ENCODE results near the gene CAPN9.
"Not testable (repeated sequence)": the region's sequence is repeated elsewhere in the genome, so short reads cannot be mapped to it uniquely, and the experiment has no call there.

Gene CAPN9

DNA sequence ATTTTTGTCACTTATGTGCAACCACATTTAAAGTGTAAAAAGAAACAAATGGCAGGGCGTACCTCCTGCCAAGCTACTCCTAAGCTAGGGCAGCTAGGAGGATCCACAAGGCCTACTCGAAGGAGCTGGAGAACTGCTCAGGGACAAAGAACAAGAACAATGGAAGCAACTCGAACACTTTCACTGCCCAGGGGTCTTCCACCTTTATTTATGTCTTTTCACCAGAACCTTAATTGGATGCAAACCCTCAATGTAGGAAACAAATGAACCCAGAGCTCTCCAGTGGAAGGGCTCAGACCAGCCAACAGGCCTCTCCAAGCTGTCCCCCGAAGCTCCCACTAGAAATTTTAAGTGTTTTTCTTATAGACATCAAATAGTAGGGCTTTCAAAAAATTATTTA, 81.2 kb downstream of the CAPN9 start:
- DNase-seq (ENCODE audit: insufficient read length, low spot score) (no peak), FAIRE-seq (no peak)
- no peak for TF ChIP-seq POLR2A (IDR thresholded peaks at IDR 0.05; ENCODE audit: low read depth, low read length)

- no peak for FAIRE-seq
Observed at GRCh38 chr1:230831771-230832170, 84.6 kb downstream of the CAPN9 start.

GRCh38 chr1:230832476-230832875, 85.3 kb downstream of the CAPN9 start:
- TF ChIP-seq POLR2A (IDR thresholded peaks at IDR 0.05; ENCODE audit: low read depth, low read length) = no peak
- DNase-seq (ENCODE audit: insufficient read length, low spot score) = no peak
- no peak for FAIRE-seq

More at GRCh38 chr1:230831771-230832170, 84.6 kb downstream of the CAPN9 start:
- TF ChIP-seq POLR2A (IDR thresholded peaks at IDR 0.05; ENCODE audit: low read depth, low read length) = no peak
- no peak for DNase-seq (ENCODE audit: insufficient read length, low spot score)

DNA sequence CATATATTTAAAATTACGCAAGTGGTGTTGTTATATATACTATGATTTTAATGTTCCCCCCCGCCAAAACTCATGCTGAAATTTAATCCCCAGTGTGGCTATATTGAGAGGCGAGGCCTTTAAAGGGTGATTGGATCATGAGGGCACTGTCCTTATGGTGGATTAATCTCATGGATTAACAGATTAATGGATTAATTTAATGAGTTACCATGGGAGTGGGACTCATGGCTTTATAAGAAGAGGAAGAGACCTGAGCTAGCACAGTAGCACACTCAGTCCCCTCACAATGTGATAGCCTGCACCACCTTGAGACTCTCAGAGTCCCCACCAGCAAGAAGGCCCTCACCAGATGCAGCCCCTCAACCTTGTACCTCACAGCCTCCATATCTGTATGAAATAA, 86.3 kb downstream of the CAPN9 start:
- TF ChIP-seq POLR2A (IDR thresholded peaks at IDR 0.05; ENCODE audit: low read depth, low read length) = no peak
- DNase-seq (ENCODE audit: insufficient read length, low spot score) (no peak), FAIRE-seq (no peak)

DNA sequence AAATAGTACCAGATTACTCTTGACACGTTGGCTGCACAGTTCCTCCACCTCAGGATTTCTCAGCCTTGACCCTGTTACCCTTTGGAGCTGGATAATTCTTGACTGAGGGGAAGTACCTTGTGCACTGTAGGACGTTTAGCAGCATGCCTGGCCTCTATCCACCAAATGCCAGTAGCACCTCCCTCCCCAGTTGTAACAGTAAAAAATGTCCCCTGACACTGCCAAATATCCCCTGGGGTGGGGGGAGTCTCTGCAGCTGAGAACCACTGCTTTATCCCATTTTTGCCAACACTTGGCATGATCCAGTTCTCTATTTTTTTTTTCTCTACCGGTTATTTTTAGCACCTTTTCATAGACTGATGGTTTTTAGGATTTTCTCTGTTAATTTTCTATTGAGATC, 87.1 kb downstream of the CAPN9 start:
- no peak for FAIRE-seq
- no peak for DNase-seq (ENCODE audit: insufficient read length, low spot score)
- TF ChIP-seq POLR2A (IDR thresholded peaks at IDR 0.05; ENCODE audit: low read depth, low read length) = no peak

GRCh38 chr1:230836347-230836746, 89.2 kb downstream of the CAPN9 start:
- TF ChIP-seq POLR2A (IDR thresholded peaks at IDR 0.05; ENCODE audit: low read depth, low read length) = no peak
- no peak for DNase-seq (ENCODE audit: insufficient read length, low spot score)
- no peak for FAIRE-seq

DNA sequence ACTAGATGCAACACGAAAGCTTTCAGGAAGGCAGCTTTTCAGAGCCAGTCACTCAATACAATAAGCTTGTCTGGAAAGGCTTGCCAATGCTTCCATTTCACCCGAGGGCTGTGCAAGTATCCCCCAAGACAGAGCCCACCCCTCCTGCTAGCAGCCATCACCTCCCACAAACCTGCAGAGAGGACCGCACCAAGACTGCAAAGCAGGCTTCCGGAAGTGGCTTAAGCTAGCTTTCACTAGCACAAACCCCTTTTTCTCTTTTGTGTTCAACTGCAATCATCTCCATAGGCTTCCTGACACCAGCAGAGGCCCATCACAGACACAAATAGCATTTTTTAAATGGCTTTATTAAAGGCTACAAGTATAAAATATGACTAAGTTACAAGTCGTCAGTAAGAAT, 89.6 kb downstream of the CAPN9 start:
- no peak for FAIRE-seq
- DNase-seq (ENCODE audit: insufficient read length, low spot score) = no peak
- no peak for TF ChIP-seq POLR2A (IDR thresholded peaks at IDR 0.05; ENCODE audit: low read depth, low read length)

DNA sequence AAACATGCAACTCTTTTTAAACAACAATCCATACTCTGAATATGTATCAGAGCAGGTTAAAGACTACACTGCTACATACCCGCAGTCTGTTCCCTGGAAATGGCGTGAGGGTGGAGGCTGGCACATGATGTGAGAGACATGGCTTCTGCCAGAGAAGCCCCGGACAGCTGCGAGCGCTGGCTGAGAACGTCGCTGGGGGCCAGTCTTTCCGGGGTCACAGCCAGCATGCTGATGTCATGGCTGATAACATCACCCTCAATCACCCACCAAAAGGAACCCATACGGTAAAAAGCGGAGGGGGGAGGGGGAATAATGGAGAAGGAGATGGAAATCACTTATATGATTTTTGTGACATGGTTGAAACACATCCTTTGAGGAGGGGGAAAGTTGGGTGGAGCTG, 92.0 kb downstream of the CAPN9 start:
- no peak for TF ChIP-seq POLR2A (IDR thresholded peaks at IDR 0.05; ENCODE audit: low read depth, low read length)
- no peak for FAIRE-seq
- no peak for DNase-seq (ENCODE audit: insufficient read length, low spot score)

DNA sequence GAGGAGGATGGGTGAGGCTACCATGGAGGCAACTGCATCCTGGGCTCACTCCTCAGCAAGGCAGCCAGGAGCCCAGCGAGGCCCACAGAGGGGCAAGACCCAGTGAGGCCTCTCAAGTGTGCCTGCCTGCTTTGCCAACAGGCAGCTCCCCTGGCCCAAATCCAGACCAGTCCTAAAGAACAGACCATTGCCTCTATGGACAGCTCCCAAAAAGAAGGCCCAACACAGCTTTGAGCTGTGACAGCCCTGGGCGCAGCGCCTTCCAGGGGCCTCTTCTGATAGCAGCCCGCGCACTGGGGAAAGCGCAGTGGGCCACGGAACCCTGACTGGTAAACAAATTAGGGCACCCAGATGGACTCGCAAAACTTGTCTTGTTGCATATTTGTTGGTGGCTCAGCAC, 95.6 kb downstream of the CAPN9 start:
- no peak for FAIRE-seq
- TF ChIP-seq POLR2A (IDR thresholded peaks at IDR 0.05; ENCODE audit: low read depth, low read length) = no peak
- DNase-seq (ENCODE audit: insufficient read length, low spot score) = no peak

- no peak for TF ChIP-seq POLR2A (IDR thresholded peaks at IDR 0.05; ENCODE audit: low read depth, low read length)
- DNase-seq (ENCODE audit: insufficient read length, low spot score) (no peak), FAIRE-seq (no peak)
Observed at GRCh38 chr1:230843503-230844309, 96.5 kb downstream of the CAPN9 start.

DNA sequence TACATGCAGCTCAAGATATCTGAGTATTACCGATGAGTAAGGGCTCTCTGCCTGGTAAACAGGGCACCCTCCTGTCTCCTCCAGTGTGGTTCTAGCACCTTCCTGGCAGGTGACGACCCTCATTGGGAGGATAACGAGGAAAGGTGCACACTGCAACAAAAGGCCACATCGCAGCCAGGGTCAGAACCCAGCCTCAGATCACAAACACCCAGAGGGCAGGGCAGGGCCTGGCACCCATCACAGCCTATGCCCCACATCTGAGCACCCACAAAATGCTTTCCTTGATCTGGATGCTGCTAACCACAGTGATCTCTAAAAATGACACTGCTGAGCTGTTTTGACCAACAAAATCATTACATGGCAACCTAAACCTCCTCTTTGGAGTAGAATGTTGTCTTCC, 97.4 kb downstream of the CAPN9 start:
- FAIRE-seq = no peak
- DNase-seq (ENCODE audit: insufficient read length, low spot score) = no peak
- TF ChIP-seq POLR2A (IDR thresholded peaks at IDR 0.05; ENCODE audit: low read depth, low read length) = no peak

GRCh38 chr1:230845184-230845583, 98.0 kb downstream of the CAPN9 start:
- FAIRE-seq; DNase-seq (ENCODE audit: insufficient read length, low spot score): not testable (repeated sequence)

DNA sequence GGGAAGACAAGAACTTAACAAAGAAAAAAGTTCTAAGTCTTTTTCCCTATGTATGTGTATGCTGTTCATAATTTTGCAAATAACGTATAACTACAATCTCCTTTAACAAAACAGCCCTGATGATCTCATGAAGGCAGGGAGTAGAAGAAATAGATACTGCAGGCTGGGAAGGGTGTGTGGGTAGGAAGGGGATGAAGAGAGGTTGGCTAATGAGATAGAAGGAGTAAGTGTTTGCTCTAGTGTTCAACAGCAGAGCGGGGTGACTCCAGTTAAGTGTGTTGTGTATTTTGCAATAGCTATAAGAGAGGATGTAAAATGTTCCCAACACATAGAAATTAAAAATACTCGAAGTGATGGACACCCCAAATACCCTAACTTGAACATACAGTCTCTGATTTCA, 101.0 kb downstream of the CAPN9 start:
- DNase-seq (ENCODE audit: insufficient read length, low spot score) = no peak
- no peak for FAIRE-seq

GRCh38 chr1:230849451-230850224, 102.5 kb downstream of the CAPN9 start:
- no peak for FAIRE-seq
- DNase-seq (ENCODE audit: insufficient read length, low spot score) = peak; percentile 69
- TF ChIP-seq POLR2A (IDR thresholded peaks at IDR 0.05; ENCODE audit: low read depth, low read length) = no peak

More for the DNA sequence above, 101.0 kb downstream of the CAPN9 start:
- no peak for TF ChIP-seq POLR2A (IDR thresholded peaks at IDR 0.05; ENCODE audit: low read depth, low read length)

- DNase-seq (ENCODE audit: insufficient read length, low spot score) (no peak), FAIRE-seq (no peak)
- no peak for TF ChIP-seq POLR2A (IDR thresholded peaks at IDR 0.05; ENCODE audit: low read depth, low read length)
Observed at GRCh38 chr1:230850547-230850946, 103.4 kb downstream of the CAPN9 start.

Data from H54 (cell line).